Thyroid gland (tissue), 4 donors: ENCODE results near the gene HECW1. TPM values are rescaled to one million over a fixed set of nuclear protein-coding genes. Genes with fewer than 3 reads are reported as not detected.

Experiments used
- DNase-seq, 2 donors: peaks; one replicate each; pipeline ENCODE4 v3.0.0-alpha.2; 2019
- H3K27ac ChIP-seq, 3 donors: fragments of 200-600 bp; sonication (generic); 1 replicate in 2 of 3; 2 replicates in 1 of 3; pipeline ENCODE4 v1.5.1; 2016 to 2019; ENCODE audit warnings: mild to moderate bottlenecking in 1 of 3, moderate library complexity in 1 of 3
- H3K27me3 ChIP-seq: fragments of 200-600 bp; sonication (generic); one replicate; pipeline ENCODE4 v1.5.1; 2019
- H3K36me3 ChIP-seq, 2 donors: fragments of 200-600 bp; sonication (generic); one replicate each; pipeline ENCODE4 v1.5.1; 2016 to 2019
- H3K4me1 ChIP-seq, 2 donors: fragments of 200-600 bp; sonication (generic); one replicate each; pipeline ENCODE4 v1.5.1; 2017 to 2019
- H3K4me3 ChIP-seq, 3 donors: fragments of 200-600 bp; sonication (generic); replicated peaks in 1 of 3; 1 replicate in 2 of 3; 2 replicates in 1 of 3; pipeline ENCODE4 v1.5.1; 2016; ENCODE audit warnings: mild to moderate bottlenecking in 1 of 3
- H3K9me3 ChIP-seq: fragments of 200-600 bp; sonication (generic); one replicate; pipeline ENCODE4 v1.5.1; 2017
- POLR2A ChIP-seq, 2 donors: fragments of 450-650 bp; IDR thresholded peaks; one replicate each; pipeline ENCODE4 v1.6.1; 2017; ENCODE audit warnings: antibody characterized with exemption in 2 of 2, mild to moderate bottlenecking in 2 of 2, moderate library complexity in 1 of 2
- WGBS, 2 donors: methylation state at CpG; one replicate each; pipeline ENCODE4 v1.1.5; 2017; 5-methylcytosine and 5-hydroxymethylcytosine counted together
- intact Hi-C: fragments of 100-400 bp; cut with DNase I; formaldehyde crosslinking; loops from one replicate; pipeline ENCODE4 v1.15.1; 2023
- total RNA-seq, 4 donors: library from RNA; depleted of rRNA; stranded (reverse); fragments of >200 nt; gene quantifications; one replicate each; pipeline ENCODE4 v1.2.3, GENCODE V29; 2016
- TF ChIP-seq, protein P1 (sequence below), 6 experiments: fragments of 200-600 bp in 3 of 6; fragments of 450-650 bp in 3 of 6; sonication (generic) in 3 of 6; IDR thresholded peaks; one replicate each; pipeline ENCODE4 v1.5.1; 2016 to 2019; ENCODE audit warnings: antibody characterized with exemption in 6 of 6, mild to moderate bottlenecking in 2 of 6, inconsistent platforms in 1 of 6, moderate library complexity in 1 of 6

The HECW1 gene
- total RNA-seq, 4 donors from 2014 or later: 0.67 to 4.7 (median 2.3) TPM

- no peak for DNase-seq
- no peak overlapping the region for H3K27ac ChIP-seq
Measured at GRCh38 chr7:43522406-43523156, 410.1 kb downstream of the HECW1 start.

DNA sequence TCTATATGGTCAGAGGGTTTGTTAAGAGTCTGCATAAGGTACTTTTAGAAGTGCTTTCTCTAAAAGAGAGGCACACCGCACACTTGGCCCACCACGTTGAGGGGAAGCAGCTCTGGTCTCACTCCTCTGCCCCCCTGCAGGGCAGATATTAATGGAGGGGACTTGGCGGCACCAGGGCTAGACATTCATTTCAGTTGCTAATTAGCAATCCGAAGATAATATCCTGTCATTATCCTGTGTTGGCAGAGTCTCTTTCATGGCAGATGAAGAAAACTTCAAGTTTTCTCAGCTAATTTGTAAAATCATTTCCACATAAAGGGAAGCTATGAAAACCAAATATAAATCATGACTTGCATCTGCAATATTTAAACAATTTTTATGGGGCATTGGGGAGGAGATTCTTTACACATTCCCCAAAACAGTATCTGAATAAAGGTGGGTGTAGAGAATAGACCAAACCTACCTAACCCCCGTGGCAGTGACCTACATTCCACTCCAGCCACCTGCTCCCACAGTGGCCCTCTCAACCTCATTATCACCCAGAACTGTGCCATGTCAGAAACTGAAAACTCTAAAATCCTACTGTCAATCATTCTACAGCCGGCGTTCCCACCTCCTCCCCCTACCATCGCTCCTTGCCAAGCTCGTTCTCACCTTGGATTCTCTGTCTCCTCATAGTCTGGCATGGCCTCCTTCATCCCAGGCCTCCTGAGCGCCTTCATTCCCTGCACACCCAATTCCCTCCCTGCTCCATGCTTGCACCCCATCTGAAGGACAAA is 416.3 kb downstream of the HECW1 start:
- 82 to 87% methylated on average over 10 of the region's 10 CpGs for WGBS, 2 donors
- TF ChIP-seq POLR2A (IDR thresholded peaks at IDR 0.05): no peak
- TF ChIP-seq, protein P1, sequence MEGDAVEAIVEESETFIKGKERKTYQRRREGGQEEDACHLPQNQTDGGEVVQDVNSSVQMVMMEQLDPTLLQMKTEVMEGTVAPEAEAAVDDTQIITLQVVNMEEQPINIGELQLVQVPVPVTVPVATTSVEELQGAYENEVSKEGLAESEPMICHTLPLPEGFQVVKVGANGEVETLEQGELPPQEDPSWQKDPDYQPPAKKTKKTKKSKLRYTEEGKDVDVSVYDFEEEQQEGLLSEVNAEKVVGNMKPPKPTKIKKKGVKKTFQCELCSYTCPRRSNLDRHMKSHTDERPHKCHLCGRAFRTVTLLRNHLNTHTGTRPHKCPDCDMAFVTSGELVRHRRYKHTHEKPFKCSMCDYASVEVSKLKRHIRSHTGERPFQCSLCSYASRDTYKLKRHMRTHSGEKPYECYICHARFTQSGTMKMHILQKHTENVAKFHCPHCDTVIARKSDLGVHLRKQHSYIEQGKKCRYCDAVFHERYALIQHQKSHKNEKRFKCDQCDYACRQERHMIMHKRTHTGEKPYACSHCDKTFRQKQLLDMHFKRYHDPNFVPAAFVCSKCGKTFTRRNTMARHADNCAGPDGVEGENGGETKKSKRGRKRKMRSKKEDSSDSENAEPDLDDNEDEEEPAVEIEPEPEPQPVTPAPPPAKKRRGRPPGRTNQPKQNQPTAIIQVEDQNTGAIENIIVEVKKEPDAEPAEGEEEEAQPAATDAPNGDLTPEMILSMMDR (IDR thresholded peaks at IDR 0.05): no peak
- no peaks in the 10 kb centered on the region for H3K27me3 ChIP-seq
- H3K4me3 ChIP-seq: no peak overlapping the region
- intact Hi-C loops: no loop called here
- H3K36me3 ChIP-seq: no peaks in the 10 kb centered on the region
- H3K4me1 ChIP-seq: no peaks in the 10 kb centered on the region
- no peak for DNase-seq
- H3K9me3 ChIP-seq: no peaks in the 10 kb centered on the region
- no peak overlapping the region for H3K27ac ChIP-seq

More at GRCh38 chr7:43522406-43523156, 410.1 kb downstream of the HECW1 start:
- Histone ChIP-seq H3K4me3 (no peak overlapping the region), H3K9me3 (no peaks in the 10 kb centered on the region), H3K27me3 (no peaks in the 10 kb centered on the region), H3K36me3 (no peaks in the 10 kb centered on the region), H3K4me1 (no peaks in the 10 kb centered on the region)
- 85 to 88% methylated on average over 6 to 8 of the region's 8 CpGs for WGBS, 2 donors
- TF ChIP-seq, protein P1 (IDR thresholded peaks at IDR 0.05): no peak
- no peak for TF ChIP-seq POLR2A (IDR thresholded peaks at IDR 0.05)
- intact Hi-C loops: no loop called here

DNA sequence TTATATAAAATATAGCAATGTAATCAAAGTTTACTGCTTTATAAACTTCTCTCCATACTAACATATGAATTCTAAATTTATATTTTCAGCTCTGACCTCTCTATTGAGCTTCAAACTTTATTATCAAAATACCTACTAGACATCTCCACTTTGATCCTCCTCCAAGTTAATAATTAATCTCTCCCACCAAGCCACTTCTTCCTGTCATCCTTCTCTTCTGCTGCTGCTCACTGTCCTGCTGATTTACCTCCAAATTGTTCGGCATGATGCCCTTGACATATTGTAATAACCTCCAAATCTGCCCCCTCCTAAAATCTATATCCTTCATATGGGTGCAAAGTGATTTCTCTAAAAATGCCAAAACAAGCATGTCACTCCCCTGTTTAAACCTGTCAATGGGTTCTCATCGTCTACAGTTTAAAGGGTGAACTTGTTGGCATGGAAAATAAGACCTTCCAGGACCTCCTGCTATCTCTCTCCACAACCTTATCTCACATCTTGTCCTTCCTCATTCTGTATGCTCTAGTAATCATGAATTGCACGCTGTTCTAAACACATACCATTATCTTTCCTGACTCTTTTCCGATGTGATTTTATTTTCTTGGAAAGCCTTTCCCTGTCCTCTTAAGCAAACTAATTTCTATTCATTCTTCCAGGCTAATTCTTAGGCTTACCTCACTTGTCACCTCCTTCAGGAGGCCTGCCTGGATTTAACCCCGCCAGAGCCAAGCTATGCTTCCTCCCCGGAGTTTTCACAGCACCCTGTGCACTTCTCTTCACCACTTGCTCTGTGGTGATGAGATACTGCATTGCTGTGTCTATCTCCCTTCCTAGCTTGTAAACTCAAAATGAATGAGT is 418.3 kb downstream of the HECW1 start:
- Histone ChIP-seq H3K36me3 (no peaks in the 10 kb centered on the region), H3K27ac (no peak overlapping the region), H3K4me3 (no peak overlapping the region), H3K27me3 (no peaks in the 10 kb centered on the region), H3K9me3 (no peaks in the 10 kb centered on the region), H3K4me1 (no peaks in the 10 kb centered on the region)
- WGBS, 2 donors: 52 to 58% methylated on average over 6 of the region's 6 CpGs
- DNase-seq: no peak
- intact Hi-C loops: no loop called here
- no peak for TF ChIP-seq POLR2A (IDR thresholded peaks at IDR 0.05)
- TF ChIP-seq, protein P1 (IDR thresholded peaks at IDR 0.05): no peak

GRCh38 chr7:43531700-43532099 is 419.3 kb downstream of the HECW1 start:
- intact Hi-C loops: no loop called here
- no peaks in the 10 kb centered on the region for H3K27me3 ChIP-seq
- H3K4me3 ChIP-seq: no peak overlapping the region
- no peaks in the 10 kb centered on the region for H3K4me1 ChIP-seq
- H3K27ac ChIP-seq: no peak overlapping the region
- no peaks in the 10 kb centered on the region for H3K36me3 ChIP-seq
- no peaks in the 10 kb centered on the region for H3K9me3 ChIP-seq
- TF ChIP-seq, protein P1 (IDR thresholded peaks at IDR 0.05): no peak
- TF ChIP-seq POLR2A (IDR thresholded peaks at IDR 0.05): no peak
- DNase-seq: no peak
- 79 to 83% methylated on average over 9 of the region's 9 CpGs for WGBS, 2 donors
